Thyroid gland (tissue), 4 donors: ENCODE results near the gene COPS2.

Source experiments
- CTCF ChIP-seq, 6 experiments: fragments of 200-600 bp in 3 of 6; fragments of 450-650 bp in 3 of 6; sonication (generic) in 3 of 6; IDR thresholded peaks; one replicate each; pipeline ENCODE4 v1.5.1; 2016 to 2019; ENCODE audit warnings: antibody characterized with exemption in 6 of 6, mild to moderate bottlenecking in 2 of 6, inconsistent platforms in 1 of 6, moderate library complexity in 1 of 6
- POLR2A ChIP-seq, 2 donors: fragments of 450-650 bp; IDR thresholded peaks; one replicate each; pipeline ENCODE4 v1.6.1; 2017; ENCODE audit warnings: antibody characterized with exemption in 2 of 2, mild to moderate bottlenecking in 2 of 2, moderate library complexity in 1 of 2

DNA sequence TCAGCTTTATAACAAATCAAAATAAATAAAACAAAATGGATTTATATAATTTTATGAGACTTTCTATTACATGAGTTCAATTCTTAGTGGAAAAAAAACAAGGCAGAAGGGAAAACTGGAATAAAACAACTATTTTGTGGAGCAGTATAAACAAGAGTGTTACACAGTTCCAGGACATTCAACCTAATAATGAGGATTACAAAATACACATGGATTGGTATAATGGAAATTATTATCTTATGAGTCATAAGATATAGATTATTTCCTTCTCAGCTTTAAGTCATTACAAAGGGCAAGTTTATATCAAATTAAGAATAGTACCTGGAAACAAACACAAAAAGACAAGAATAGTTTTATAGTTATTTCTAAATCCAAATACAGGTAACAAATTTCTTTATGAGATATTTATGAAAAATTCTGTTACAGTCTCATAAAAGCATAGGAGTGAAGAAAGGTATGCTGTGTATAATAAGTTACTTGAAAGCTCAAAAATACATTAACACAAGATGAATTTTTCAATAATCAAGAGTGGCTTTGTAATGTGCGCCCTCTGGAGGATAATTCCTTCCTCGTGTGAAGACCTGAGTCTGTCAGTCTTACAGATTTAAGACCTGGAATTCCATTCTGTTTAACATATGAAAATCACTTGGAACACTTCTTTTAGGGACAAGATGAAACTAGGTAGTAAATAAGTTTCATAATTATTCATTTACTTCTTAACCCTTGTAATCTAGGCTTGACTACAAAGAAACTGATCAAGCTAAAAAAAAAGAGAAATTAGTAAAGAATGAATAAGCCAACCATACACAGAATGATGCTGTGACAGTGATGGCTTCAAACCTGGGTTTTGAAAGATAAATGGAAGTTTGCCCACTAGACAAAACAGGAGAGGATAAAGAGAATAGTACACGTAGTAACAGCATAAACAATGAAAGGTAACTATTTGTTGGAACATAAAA lies 9.5 kb downstream of the COPS2 start:
- TF ChIP-seq CTCF (IDR thresholded peaks at IDR 0.05) (peak in 5 of 6 experiments; percentile 15 to 72 (median 51)), POLR2A (IDR thresholded peaks at IDR 0.05) (no peak)
